ENCODE results near the gene PREX1. TPM values are rescaled to one million over a fixed set of nuclear protein-coding genes. Genes with fewer than 3 reads are reported as not detected.
A peak's percentile ranks its signal among the peaks of the same experiment; 100 is the strongest.

PREX1 gene
- total and polyA plus RNA-seq, 2 of the 4 experiments (the other 2 are of a cell fraction) = 0.67 to 0.72 TPM

DNA sequence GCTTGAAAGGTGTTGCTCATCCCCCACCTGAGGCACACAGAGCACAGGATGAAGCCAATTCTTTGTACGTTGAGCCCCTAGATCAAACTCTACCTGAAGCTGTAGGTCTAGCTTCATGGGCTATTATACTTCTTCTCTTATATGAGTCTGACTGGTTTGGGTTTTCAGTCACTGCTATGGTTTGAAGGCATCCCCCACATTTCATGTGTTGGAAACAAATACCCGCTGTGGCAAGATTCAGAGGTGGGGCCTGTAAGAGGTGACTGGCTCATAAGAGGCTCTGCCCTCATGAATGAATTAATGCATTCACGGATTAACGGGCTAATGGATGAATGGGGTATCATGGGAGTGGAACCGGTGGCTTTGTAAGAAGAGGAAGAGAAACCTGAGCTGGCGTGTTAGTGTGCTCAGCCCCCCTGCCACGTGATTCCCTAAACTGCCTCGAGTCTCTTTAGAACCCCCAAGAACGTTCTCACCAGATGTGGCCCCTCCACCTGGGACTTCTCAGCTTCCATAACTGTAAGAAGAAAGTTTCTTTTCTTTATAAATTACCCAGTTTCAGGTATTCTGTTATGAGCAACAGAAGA is 39.2 kb downstream of the PREX1 start:
- in situ Hi-C loops (cut with MboI; ENCODE audit: low sequenced_read_pairs) = loop anchor here (25.0 kb wide), 1 partner anchor 99 kb away; no protein-coding TSS in a partner anchor
- H2BK5ac ChIP-seq (ENCODE audit: low read depth, low read length, poor library complexity, severe bottlenecking) = no peak overlapping the region
- WGBS, 2 experiments (ENCODE audit: extremely low coverage in 2 of 2, insufficient read length in 1 of 2) = no CpG with 5 or more reads among the region's 9 CpGs

More for the DNA sequence above, 39.2 kb downstream of the PREX1 start:
- Histone ChIP-seq H4K20me1 (ENCODE audit: insufficient read depth, low read length) (no peaks in the 10 kb centered on the region), H3K4me3 (ENCODE audit: insufficient read depth, low read depth, low read length) (no peak overlapping the region), H2AFZ (replicated peaks; ENCODE audit: low read length, poor library complexity) (peak overlapping the region; percentile 67), H3K9me3 (ENCODE audit: control insufficient read depth, insufficient read depth, low read length) (no peaks in the 10 kb centered on the region), H3K23ac (ENCODE audit: low read depth, low read length) (no peak overlapping the region), H4K5ac (ENCODE audit: low read depth, low read length) (no peak overlapping the region), H2BK120ac (ENCODE audit: low read depth, low read length) (no peak overlapping the region), H3K27me3 (ENCODE audit: control insufficient read depth, insufficient read depth, low read length) (peaks cover 7% of the 10 kb centered on the region), H3K9ac (ENCODE audit: low read depth, low read length) (no peak overlapping the region), H3K9me1 (ENCODE audit: insufficient read depth, low read length) (no peaks in the 10 kb centered on the region), H3K14ac (replicated peaks; ENCODE audit: low read depth, low read length) (no peak overlapping the region), H3K4me1 (ENCODE audit: control insufficient read depth, insufficient read depth, low read length) (peaks cover 2% of the 10 kb centered on the region; the same call in 1 of the 2 replicates), H3K36me3 (ENCODE audit: control insufficient read depth, insufficient read depth, low read length) (no peaks in the 10 kb centered on the region), H3K79me1 (ENCODE audit: low read depth in 1 of 2, low read length in 2 of 2) (no peaks in the 10 kb centered on the region), H4K8ac (ENCODE audit: low read depth in 2 of 2, low read length in 2 of 2) (no peak overlapping the region), H3K56ac (ENCODE audit: extremely low read depth, insufficient read depth, low read length) (no peak overlapping the region), H2BK20ac (ENCODE audit: low read depth, low read length) (no peak overlapping the region), H3K4ac (ENCODE audit: low read depth, low read length) (no peak overlapping the region), H2BK15ac (ENCODE audit: low read depth, low read length) (no peak overlapping the region), H3K18ac (ENCODE audit: low read depth, low read length) (no peak overlapping the region), H2AK5ac (ENCODE audit: low read depth, low read length) (no peak overlapping the region), H2AK9ac (replicated peaks; ENCODE audit: low read depth, low read length, poor library complexity) (no peak overlapping the region), H4K91ac (ENCODE audit: insufficient read depth, low read depth, low read length) (no peak overlapping the region), H3K4me2 (ENCODE audit: low read depth, low read length) (no peak overlapping the region), H3K27ac (ENCODE audit: insufficient read depth, low read length) (no peak overlapping the region)
- DNase-seq = no peak
- intact Hi-C loops (cut with micrococcal nuclease) (no loop called here), dilution Hi-C loops (cut with HindIII; ENCODE audit: low sequenced_read_pairs, unreplicated experiment) (no loop called here)
- POLR2A ChIA-PET (ENCODE audit: unreplicated experiment) = no interaction called here
- TF ChIP-seq CEBPB (IDR thresholded peaks at IDR 0.05; ENCODE audit: low read depth, low read length) (no peak), BHLHE40 (IDR thresholded peaks at IDR 0.05; ENCODE audit: low read depth, low read length) (no peak), RCOR1 (IDR thresholded peaks at IDR 0.05; ENCODE audit: insufficient replicate concordance, low read length) (no peak), NFE2L2 (IDR thresholded peaks at IDR 0.05; ENCODE audit: low read depth, low read length) (no peak)
- TF ChIP-seq, protein P1, sequence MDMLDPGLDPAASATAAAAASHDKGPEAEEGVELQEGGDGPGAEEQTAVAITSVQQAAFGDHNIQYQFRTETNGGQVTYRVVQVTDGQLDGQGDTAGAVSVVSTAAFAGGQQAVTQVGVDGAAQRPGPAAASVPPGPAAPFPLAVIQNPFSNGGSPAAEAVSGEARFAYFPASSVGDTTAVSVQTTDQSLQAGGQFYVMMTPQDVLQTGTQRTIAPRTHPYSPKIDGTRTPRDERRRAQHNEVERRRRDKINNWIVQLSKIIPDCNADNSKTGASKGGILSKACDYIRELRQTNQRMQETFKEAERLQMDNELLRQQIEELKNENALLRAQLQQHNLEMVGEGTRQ (IDR thresholded peaks at IDR 0.05; ENCODE audit: low read depth, low read length) = no peak
- no TSS peak for BruUV-seq (replicated peaks)
- no peak for ATAC-seq (ENCODE audit: low read depth)
- CTCF ChIA-PET = no interaction called here
